ENCODE measurements around the gene CNPY1. TPM values are rescaled to one million over a fixed set of nuclear protein-coding genes. Genes with fewer than 3 reads are reported as not detected.

CNPY1 gene
- total and polyA plus RNA-seq, 2 experiments from 2014 or later: 0.15 TPM; not detected in 1

DNA sequence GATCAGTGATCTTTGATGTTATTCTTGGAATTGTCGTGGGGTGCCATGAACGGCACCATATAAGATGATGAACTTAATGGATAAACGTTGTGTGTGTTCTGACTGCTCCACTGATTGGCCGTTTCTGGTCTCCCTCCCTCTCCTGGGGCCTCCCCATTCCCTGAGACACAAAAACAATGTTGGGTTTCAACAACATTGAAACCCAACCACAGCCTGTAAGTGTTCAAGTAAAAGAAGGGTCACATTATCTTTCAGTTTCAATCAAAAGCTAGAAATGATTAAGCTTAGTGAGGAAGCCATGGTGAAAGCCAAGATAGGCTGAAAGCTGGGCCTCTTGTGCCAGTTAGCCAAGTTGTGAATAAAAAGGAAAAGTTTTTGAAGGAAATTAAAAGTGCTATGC is 68.9 kb downstream of the CNPY1 start:
- TF ChIP-seq, protein P1, sequence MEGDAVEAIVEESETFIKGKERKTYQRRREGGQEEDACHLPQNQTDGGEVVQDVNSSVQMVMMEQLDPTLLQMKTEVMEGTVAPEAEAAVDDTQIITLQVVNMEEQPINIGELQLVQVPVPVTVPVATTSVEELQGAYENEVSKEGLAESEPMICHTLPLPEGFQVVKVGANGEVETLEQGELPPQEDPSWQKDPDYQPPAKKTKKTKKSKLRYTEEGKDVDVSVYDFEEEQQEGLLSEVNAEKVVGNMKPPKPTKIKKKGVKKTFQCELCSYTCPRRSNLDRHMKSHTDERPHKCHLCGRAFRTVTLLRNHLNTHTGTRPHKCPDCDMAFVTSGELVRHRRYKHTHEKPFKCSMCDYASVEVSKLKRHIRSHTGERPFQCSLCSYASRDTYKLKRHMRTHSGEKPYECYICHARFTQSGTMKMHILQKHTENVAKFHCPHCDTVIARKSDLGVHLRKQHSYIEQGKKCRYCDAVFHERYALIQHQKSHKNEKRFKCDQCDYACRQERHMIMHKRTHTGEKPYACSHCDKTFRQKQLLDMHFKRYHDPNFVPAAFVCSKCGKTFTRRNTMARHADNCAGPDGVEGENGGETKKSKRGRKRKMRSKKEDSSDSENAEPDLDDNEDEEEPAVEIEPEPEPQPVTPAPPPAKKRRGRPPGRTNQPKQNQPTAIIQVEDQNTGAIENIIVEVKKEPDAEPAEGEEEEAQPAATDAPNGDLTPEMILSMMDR (IDR thresholded peaks at IDR 0.05; ENCODE audit: low read depth, low read length): no peak
- peaks cover 99% of the 10 kb centered on the region for H3K27me3 ChIP-seq
- no peak for DNase-seq (ENCODE audit: low read depth in 1 of 2, low spot score in 1 of 2)

GRCh38 chr7:155471718-155472117 is 74.6 kb downstream of the CNPY1 start:
- Histone ChIP-seq H3K36me3 (no peaks in the 10 kb centered on the region), H3K27ac (no peak overlapping the region), H3K4me1 (ENCODE audit: low read depth) (peaks cover 8% of the 10 kb centered on the region), H3K9me3 (ENCODE audit: low read depth) (no peaks in the 10 kb centered on the region), H3K4me3 (no peak overlapping the region), H3K27me3 (peaks cover 100% of the 10 kb centered on the region)
- TF ChIP-seq, protein P1 (IDR thresholded peaks at IDR 0.05; ENCODE audit: low read depth, low read length): no peak
- no peak for DNase-seq (ENCODE audit: low read depth in 1 of 2, low spot score in 1 of 2)

More for the DNA sequence above, 68.9 kb downstream of the CNPY1 start:
- Histone ChIP-seq H3K4me1 (ENCODE audit: low read depth) (peaks cover under 1% of the 10 kb centered on the region), H3K4me3 (no peak overlapping the region), H3K9me3 (ENCODE audit: low read depth) (no peaks in the 10 kb centered on the region), H3K36me3 (no peaks in the 10 kb centered on the region), H3K27ac (no peak overlapping the region)

DNA sequence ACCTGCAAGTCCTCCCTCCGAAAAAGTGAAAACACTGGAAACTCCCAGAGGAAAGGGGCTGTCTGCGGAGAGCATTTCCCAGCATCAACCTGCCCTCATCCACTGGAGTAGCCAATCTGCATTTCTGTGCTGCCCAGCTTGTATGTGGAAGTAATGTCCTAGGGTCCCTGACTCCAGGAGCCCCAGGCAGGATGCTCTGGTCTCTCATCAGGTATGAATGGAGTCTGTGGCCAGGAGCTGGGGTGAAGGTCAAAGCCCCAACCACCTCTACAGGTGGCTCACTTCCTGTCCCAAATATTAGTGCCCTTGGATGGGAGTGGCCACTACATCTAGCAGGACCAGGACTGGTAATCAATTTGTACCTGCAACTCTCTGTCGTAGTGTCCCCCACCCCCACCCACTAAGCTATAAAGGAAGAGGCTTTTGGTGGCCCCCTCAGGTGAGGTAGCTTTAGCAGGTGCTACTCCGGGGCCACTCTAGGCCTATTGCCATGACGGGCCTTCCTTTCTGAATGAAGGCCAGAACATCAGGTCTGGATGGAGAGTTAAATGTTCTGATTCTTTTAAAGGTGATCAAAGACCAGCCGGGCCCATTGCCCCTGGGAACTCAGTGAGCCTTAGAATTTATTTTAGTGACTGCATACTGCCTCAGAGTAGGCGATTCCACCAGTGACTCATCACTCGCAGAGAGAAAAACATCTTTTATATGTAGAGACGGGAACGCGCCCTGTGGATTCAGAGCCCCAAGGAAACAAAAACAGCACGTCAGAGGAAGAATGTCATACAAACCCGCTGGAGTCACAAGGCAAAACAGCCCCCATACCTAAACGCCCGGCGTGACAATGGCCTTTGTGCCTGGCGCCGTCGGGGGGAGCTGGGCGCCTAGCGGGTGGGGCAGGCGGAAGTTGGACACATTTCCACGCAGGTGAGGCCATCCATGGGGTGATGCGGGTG is 75.4 kb downstream of the CNPY1 start:
- H3K4me3 ChIP-seq: no peak overlapping the region
- no peak for DNase-seq (ENCODE audit: low read depth in 1 of 2, low spot score in 1 of 2)
- TF ChIP-seq, protein P1 (IDR thresholded peaks at IDR 0.05; ENCODE audit: low read depth, low read length): no peak

DNA sequence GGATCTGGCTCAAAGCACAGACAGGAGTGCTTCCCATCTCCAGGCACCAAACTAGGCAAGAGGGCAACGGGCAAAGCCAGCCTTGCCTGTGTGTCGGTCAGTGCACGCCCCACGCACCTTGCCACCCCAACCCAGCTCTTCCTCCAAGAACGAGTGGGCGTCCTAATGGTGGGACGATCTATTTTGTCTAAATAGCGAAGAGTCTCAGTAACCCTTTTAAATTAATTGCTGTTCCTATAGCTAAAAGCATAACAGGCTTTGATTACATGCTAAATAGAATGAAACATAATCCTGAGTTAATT is 76.2 kb downstream of the CNPY1 start:
- peaks cover 100% of the 10 kb centered on the region for H3K27me3 ChIP-seq
- no peaks in the 10 kb centered on the region for H3K36me3 ChIP-seq
- TF ChIP-seq, protein P1 (IDR thresholded peaks at IDR 0.05; ENCODE audit: low read depth, low read length): no peak
- DNase-seq (ENCODE audit: low read depth in 1 of 2, low spot score in 1 of 2): no peak
- no peak overlapping the region for H3K27ac ChIP-seq
- H3K9me3 ChIP-seq (ENCODE audit: low read depth): no peaks in the 10 kb centered on the region
- H3K4me1 ChIP-seq (ENCODE audit: low read depth): peaks cover 13% of the 10 kb centered on the region
- H3K4me3 ChIP-seq: no peak overlapping the region

More for the DNA sequence above, 75.4 kb downstream of the CNPY1 start:
- no peaks in the 10 kb centered on the region for H3K9me3 ChIP-seq (ENCODE audit: low read depth)
- H3K27ac ChIP-seq: no peak overlapping the region
- peaks cover 13% of the 10 kb centered on the region for H3K4me1 ChIP-seq (ENCODE audit: low read depth)
- H3K27me3 ChIP-seq: peaks cover 100% of the 10 kb centered on the region
- no peaks in the 10 kb centered on the region for H3K36me3 ChIP-seq

GRCh38 chr7:155469311-155470185 is 76.8 kb downstream of the CNPY1 start:
- Histone ChIP-seq H3K36me3 (no peaks in the 10 kb centered on the region), H3K27ac (no peak overlapping the region), H3K9me3 (ENCODE audit: low read depth) (no peaks in the 10 kb centered on the region), H3K27me3 (peaks cover 100% of the 10 kb centered on the region), H3K4me1 (ENCODE audit: low read depth) (peaks cover 13% of the 10 kb centered on the region), H3K4me3 (no peak overlapping the region)
- TF ChIP-seq, protein P1 (IDR thresholded peaks at IDR 0.05; ENCODE audit: low read depth, low read length): no peak
- no peak for DNase-seq (ENCODE audit: low read depth in 1 of 2, low spot score in 1 of 2)

All from cardiac muscle cell (in vitro differentiated cells and primary cell).